HCT116 (cell line): Measurements from ENCODE around the gene SDCCAG8.

ENCODE experiments used
- CEBPB ChIP-seq: IDR thresholded peaks from 2 replicates; pipeline ENCODE4 v1.6.1; 2012; ENCODE audit warnings: low read depth
- CTCF ChIP-seq, 3 experiments: fragments of 200-600 bp in 1 of 3; sonication (generic) in 1 of 3; IDR thresholded peaks in 2 of 3; conservative IDR thresholded peaks in 1 of 3; 2 replicates each; pipeline ENCODE4 v1.5.1; 2012 to 2017; ENCODE audit warnings: low read depth in 2 of 3, low read length in 2 of 3, antibody characterized with exemption in 1 of 3, borderline replicate concordance in 1 of 3, control low read depth in 1 of 3, mild to moderate bottlenecking in 1 of 3, mixed read lengths in 1 of 3, mixed run types in 1 of 3, moderate library complexity in 1 of 3; ENCODE audit not compliant: insufficient read depth in 1 of 3

GRCh38 chr1:243490748-243491686, 235.2 kb downstream of the SDCCAG8 start:
- TF ChIP-seq CTCF (IDR thresholded peaks at IDR 0.05 in 2 of 3, conservative IDR thresholded peaks at IDR 0.05 in 1 of 3; ENCODE audit: borderline replicate concordance in 1 of 3, insufficient read depth in 1 of 3, low read depth in 2 of 3, low read length in 2 of 3) (no peak), CEBPB (no peak)
